LNCAP (cell line): ENCODE measurements around the gene NAV2.
A peak's percentile ranks its signal among the peaks of the same experiment; 100 is the strongest.

Experiments used
- CTCF ChIP-seq: fragments of 450-650 bp; IDR thresholded peaks from 2 replicates; pipeline ENCODE4 v1.5.1; 2017; ENCODE audit warnings: mild to moderate bottlenecking

Gene NAV2

GRCh38 chr11:19805827-19806226 is 93.2 kb downstream of the NAV2 start:
- TF ChIP-seq CTCF, result no peak

GRCh38 chr11:19806251-19806650 is 93.6 kb downstream of the NAV2 start:
- no peak for TF ChIP-seq CTCF

- peak; percentile 53 for TF ChIP-seq CTCF
Measured at GRCh38 chr11:19808076-19808911, 95.7 kb downstream of the NAV2 start.

GRCh38 chr11:19810852-19811251 is 98.2 kb downstream of the NAV2 start:
- no peak for TF ChIP-seq CTCF

GRCh38 chr11:19811380-19811779 is 98.7 kb downstream of the NAV2 start:
- TF ChIP-seq CTCF, result no peak

- TF ChIP-seq CTCF, result no peak
Measured at GRCh38 chr11:19812096-19812495, 99.5 kb downstream of the NAV2 start.

- TF ChIP-seq CTCF, result no peak
Measured at GRCh38 chr11:19812710-19813109, 100.1 kb downstream of the NAV2 start.
